Transverse colon (tissue), 4 donors: Measurements from ENCODE around the gene DCST2. TPM values are rescaled to one million over a fixed set of nuclear protein-coding genes. Genes with fewer than 3 reads are reported as not detected.

Experiments
- DNase-seq: peaks from one replicate; pipeline ENCODE4 v3.0.0-alpha.2; 2019
- H3K27ac ChIP-seq, 4 donors: fragments of 200-600 bp; sonication (generic); 2 replicates each; pipeline ENCODE4 v1.5.1; 2016 to 2018; ENCODE audit warnings: inconsistent platforms in 4 of 4
- H3K27me3 ChIP-seq: fragments of 200-600 bp; sonication (generic); 2 replicates; pipeline ENCODE4 v1.5.1; 2017; ENCODE audit warnings: inconsistent platforms
- H3K36me3 ChIP-seq, 4 donors: fragments of 200-600 bp; sonication (generic); 2 replicates each; pipeline ENCODE4 v1.5.1; 2017 to 2019; ENCODE audit warnings: inconsistent platforms in 4 of 4
- H3K4me1 ChIP-seq, 4 donors: fragments of 200-600 bp; sonication (generic); 2 replicates each; pipeline ENCODE4 v1.5.1; 2017 to 2020; ENCODE audit warnings: inconsistent platforms in 4 of 4
- H3K4me3 ChIP-seq, 4 donors: fragments of 200-600 bp; sonication (generic); 1 replicate in 1 of 4; 2 replicates in 3 of 4; pipeline versions ENCODE4 v1.5.1 to v1.6.1; 2017 to 2019; ENCODE audit warnings: inconsistent platforms in 4 of 4
- H3K9me3 ChIP-seq, 2 donors: fragments of 200-600 bp; sonication (generic); 2 replicates each; pipeline ENCODE4 v1.5.1; 2017 to 2019; ENCODE audit warnings: inconsistent platforms in 2 of 2
- CTCF ChIP-seq, 5 experiments: fragments of 200-600 bp in 3 of 5; fragments of 450-650 bp in 2 of 5; sonication (generic) in 3 of 5; IDR thresholded peaks; 1 replicate in 2 of 5; 2 replicates in 3 of 5; pipeline ENCODE4 v1.5.1; 2016 to 2017; ENCODE audit warnings: antibody characterized with exemption in 5 of 5, inconsistent platforms in 3 of 5, mild to moderate bottlenecking in 2 of 5, moderate library complexity in 1 of 5
- EP300 ChIP-seq: sonication (generic); formaldehyde crosslinking; IDR thresholded peaks from one replicate; pipeline ENCODE4 v1.6.1; 2017; ENCODE audit warnings: antibody characterized with exemption, low read depth
- POLR2A ChIP-seq: fragments of 450-650 bp; IDR thresholded peaks from one replicate; pipeline ENCODE4 v1.6.1; 2016; ENCODE audit warnings: antibody characterized with exemption, mild to moderate bottlenecking, moderate library complexity
- POLR2AphosphoS5 ChIP-seq, 3 donors: sonication (generic); formaldehyde crosslinking; IDR thresholded peaks; one replicate each; pipeline ENCODE4 v1.6.1; 2016; ENCODE audit warnings: antibody characterized with exemption in 3 of 3
- WGBS, 2 donors: methylation state at CpG; one replicate each; pipeline ENCODE4 v1.1.5; 2018; ENCODE audit warnings: low coverage in 1 of 2; 5-methylcytosine and 5-hydroxymethylcytosine counted together
- in situ Hi-C, 4 donors: fragments of 200-750 bp; cut with MboI; loops; one replicate each; pipeline versions ENCODE4 v1.15.0 to v1.15.1; 2017; ENCODE audit warnings: low sequenced_read_pairs in 3 of 4, low pct_ligation_motif_present in 1 of 4, low pct_unique_long_range_greater_than_20kb in 1 of 4
- intact Hi-C: fragments of 100-400 bp; cut with DNase I; formaldehyde crosslinking; loops from one replicate; pipeline ENCODE4 v1.15.1; 2023; ENCODE audit warnings: low total_unique reads
- total RNA-seq, 4 donors: library from RNA; depleted of rRNA; stranded (reverse); fragments of >200 nt; gene quantifications; one replicate each; pipeline ENCODE4 v1.1.0, GENCODE V29; 2016

DCST2 gene
- total RNA-seq, 4 donors from 2014 or later = 1.9 to 4.6 (median 4.5) TPM; not detected in 1

- 40 to 65% methylated on average over 1 of the region's 1 CpG for WGBS, 2 donors
- Histone ChIP-seq H3K4me1 (peaks cover 5 to 16% (median 9%) of the 10 kb centered on the region in 4 donors), H3K27ac (no peak overlapping the region), H3K4me3 (no peak overlapping the region), H3K27me3 (no peaks in the 10 kb centered on the region), H3K36me3 (no peaks in the 10 kb centered on the region), H3K9me3 (no peaks in the 10 kb centered on the region)
- no peak for DNase-seq
- no peak for TF ChIP-seq POLR2AphosphoS5 (IDR thresholded peaks at IDR 0.05)
- no peak for TF ChIP-seq POLR2A
- TF ChIP-seq EP300 = no peak
- TF ChIP-seq CTCF (IDR thresholded peaks at IDR 0.05) = no peak
- intact Hi-C loops = no loop called here
- in situ Hi-C loops = no loop called here
Observed at GRCh38 chr1:154994269-154994587, 39.4 kb downstream of the DCST2 start.

- Histone ChIP-seq H3K4me3 (no peak within 1 kb of the TSS), H3K9me3 (no peaks in the 10 kb centered on the region), H3K27me3 (no peaks in the 10 kb centered on the region), H3K36me3 (no peaks in the 10 kb centered on the region), H3K4me1 (peaks cover under 1 to 14% (median 6%) of the 10 kb centered on the region in 4 donors), H3K27ac (no peak within 1 kb of the TSS)
- 74% methylated on average over 8 of the region's 8 CpGs; no CpG with 5 or more reads in 1 of the 2 donors for WGBS, 2 donors
- DNase-seq = no peak
- intact Hi-C loops = no loop called here
- TF ChIP-seq CTCF (IDR thresholded peaks at IDR 0.05) (no peak), POLR2A (no peak), POLR2AphosphoS5 (IDR thresholded peaks at IDR 0.05) (no peak), EP300 (no peak)
- in situ Hi-C loops = no loop called here
Observed at GRCh38 chr1:154993572-154994268, 39.9 kb downstream of the DCST2 start, which contains the start of gene LENEP. Gene LENEP (plus strand): TSS chr1:154993586. CDS start chr1:154993608, 22 bp downstream.

GRCh38 chr1:154992721-154993571, 40.6 kb downstream of the DCST2 start:
- Histone ChIP-seq H3K4me1 (peaks cover 0 to 10% (median 5%) of the 10 kb centered on the region in 4 donors), H3K36me3 (peaks cover 0 to under 1% (median 0%) of the 10 kb centered on the region in 4 donors), H3K9me3 (no peaks in the 10 kb centered on the region), H3K4me3 (no peak overlapping the region), H3K27me3 (no peaks in the 10 kb centered on the region), H3K27ac (no peak overlapping the region)
- no peak for DNase-seq
- TF ChIP-seq POLR2A = no peak
- no peak for TF ChIP-seq CTCF (IDR thresholded peaks at IDR 0.05)
- no peak for TF ChIP-seq EP300
- no peak for TF ChIP-seq POLR2AphosphoS5 (IDR thresholded peaks at IDR 0.05)
- in situ Hi-C loops (no loop called here), intact Hi-C loops (no loop called here)
- WGBS, 2 donors = 86 to 89% methylated on average over 3 to 11 of the region's 14 CpGs

GRCh38 chr1:154990276-154990675, 43.3 kb downstream of the DCST2 start:
- 91% methylated on average over 7 of the region's 8 CpGs; no CpG with 5 or more reads in 1 of the 2 donors for WGBS, 2 donors
- intact Hi-C loops (no loop called here), in situ Hi-C loops (no loop called here)
- Histone ChIP-seq H3K27me3 (no peaks in the 10 kb centered on the region), H3K36me3 (peaks cover 0 to 9% (median 0%) of the 10 kb centered on the region in 4 donors), H3K27ac (no peak overlapping the region), H3K4me1 (peaks cover 0 to 8% (median 4%) of the 10 kb centered on the region in 4 donors), H3K4me3 (no peak overlapping the region), H3K9me3 (no peaks in the 10 kb centered on the region)
- DNase-seq = no peak
- no peak for TF ChIP-seq CTCF (IDR thresholded peaks at IDR 0.05)
- TF ChIP-seq POLR2A = no peak
- no peak for TF ChIP-seq EP300
- TF ChIP-seq POLR2AphosphoS5 (IDR thresholded peaks at IDR 0.05) = no peak
